Mucosa of rectum (tissue), 2 donors: ENCODE measurements around the gene MAP4K2.
"Not testable (repeated sequence)": the region's sequence is repeated elsewhere in the genome, so short reads cannot be mapped to it uniquely, and the experiment has no call there.

Source experiments
- H3K27ac ChIP-seq, 2 donors: one replicate each; pipeline ENCODE4 v1.7.0; 2013; ENCODE audit warnings: inconsistent platforms in 2 of 2, low read depth in 2 of 2, low read length in 2 of 2
- H3K27me3 ChIP-seq, 2 donors: one replicate each; pipeline ENCODE4 v1.7.0; 2013; ENCODE audit warnings: low read length in 2 of 2; ENCODE audit not compliant: control insufficient read depth in 2 of 2, insufficient read depth in 2 of 2
- H3K36me3 ChIP-seq, 2 donors: one replicate each; pipeline ENCODE4 v1.7.0; 2013; ENCODE audit warnings: low read length in 2 of 2; ENCODE audit not compliant: control insufficient read depth in 2 of 2, insufficient read depth in 2 of 2
- H3K4me1 ChIP-seq, 2 donors: one replicate each; pipeline ENCODE4 v1.7.0; 2013; ENCODE audit warnings: low read length in 2 of 2, mild to moderate bottlenecking in 1 of 2; ENCODE audit not compliant: control insufficient read depth in 2 of 2, insufficient read depth in 2 of 2
- H3K4me3 ChIP-seq, 2 donors: one replicate each; pipeline ENCODE4 v1.7.0; 2013; ENCODE audit warnings: low read length in 2 of 2
- H3K9ac ChIP-seq, 2 donors: one replicate each; pipeline ENCODE4 v1.7.0; 2013; ENCODE audit warnings: low read length in 2 of 2, low read depth in 1 of 2, mild to moderate bottlenecking in 1 of 2
- H3K9me3 ChIP-seq, 2 donors: one replicate each; pipeline ENCODE4 v1.7.0; 2013; ENCODE audit warnings: low read length in 2 of 2; ENCODE audit not compliant: control insufficient read depth in 2 of 2
- donor health status: healthy.
- donor health status: Normal muscosa, but diverticular disease.

The MAP4K2 gene

DNA sequence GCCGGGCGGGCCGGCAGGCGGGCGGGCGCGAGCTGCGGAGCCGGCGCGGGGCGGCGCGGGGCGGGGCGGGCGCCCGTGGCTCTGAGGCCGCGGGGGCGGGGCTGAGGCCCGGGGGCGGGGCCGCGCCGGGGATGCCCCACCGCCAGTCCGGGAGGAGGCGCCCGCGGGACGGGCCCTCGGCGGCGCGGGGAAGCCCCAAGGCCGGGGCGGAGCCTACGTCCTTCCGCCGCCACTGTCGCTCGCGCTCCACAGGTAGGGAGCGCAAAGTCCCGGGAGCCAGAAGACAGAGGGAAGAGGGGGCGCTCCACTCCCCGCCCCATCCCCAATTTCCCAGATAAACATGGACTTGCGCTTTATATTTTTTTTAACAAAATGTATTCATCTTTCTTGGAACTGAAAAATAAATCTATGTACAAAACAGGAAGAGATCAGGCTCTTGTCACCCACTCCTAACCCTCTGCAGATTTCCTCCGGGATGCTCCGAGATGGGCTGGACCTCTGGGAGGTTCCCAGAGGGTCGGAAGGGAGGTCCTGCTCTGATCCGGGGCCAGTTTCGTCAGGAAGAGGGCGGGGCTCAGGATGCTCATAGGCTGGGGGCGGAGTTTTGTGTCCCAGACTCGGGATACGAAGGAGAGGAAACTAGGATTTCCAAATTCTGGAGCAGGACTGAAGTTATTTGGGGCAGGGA is at the start of gene MAP4K2:
MAP4K2 (minus strand) TSS at position 57 of the 688 bp plus-strand sequence. CDS start 65 bp downstream, outside the sequence.
- Histone ChIP-seq H3K36me3 (peaks cover 4 to 15% of the 10 kb centered on the region in 2 donors), H3K4me3 (peak within 1 kb of the TSS; percentile 76 to 77), H3K27ac (peak within 1 kb of the TSS; percentile 78 to 80), H3K27me3 (no peaks in the 10 kb centered on the region), H3K4me1 (peaks cover 15 to 18% of the 10 kb centered on the region in 2 donors), H3K9ac (peak within 1 kb of the TSS; percentile 51 to 66), H3K9me3 (no peaks in the 10 kb centered on the region)

DNA sequence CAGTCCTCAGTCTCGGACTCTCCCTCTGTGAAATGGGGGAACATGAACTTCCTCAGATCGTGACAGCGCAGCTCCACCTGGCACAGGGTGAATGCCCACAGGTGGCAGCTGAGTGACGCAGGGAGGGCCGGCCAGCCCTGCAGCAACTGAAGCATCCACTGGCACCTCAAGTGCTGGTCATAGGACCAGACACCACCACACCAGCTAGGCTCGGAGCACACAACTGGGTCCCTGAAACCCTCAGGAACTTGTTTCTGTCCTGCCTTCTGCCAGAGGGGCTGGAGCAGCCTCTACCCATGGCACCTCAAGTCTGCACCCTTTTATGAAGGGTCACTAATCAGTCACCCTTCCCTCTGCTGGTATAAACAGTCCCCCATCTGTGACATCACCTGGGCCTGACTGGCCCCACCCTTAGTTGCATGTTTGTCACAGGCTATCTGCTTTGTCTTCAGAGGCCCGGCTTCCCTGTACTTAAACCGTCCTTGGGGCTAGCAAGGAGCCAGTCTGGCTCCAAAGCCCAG is 48.9 kb upstream of the MAP4K2 start:
- H3K9ac ChIP-seq, result peak overlapping the region; percentile 3 to 39
- peaks cover 20 to 22% of the 10 kb centered on the region in 2 donors for H3K36me3 ChIP-seq
- H3K27me3 ChIP-seq, result no peaks in the 10 kb centered on the region
- peaks cover 73 to 83% of the 10 kb centered on the region in 2 donors for H3K4me1 ChIP-seq
- H3K4me3 ChIP-seq, result no peak overlapping the region
- peak overlapping the region; percentile 67 to 77 for H3K27ac ChIP-seq
- no peaks in the 10 kb centered on the region for H3K9me3 ChIP-seq

DNA sequence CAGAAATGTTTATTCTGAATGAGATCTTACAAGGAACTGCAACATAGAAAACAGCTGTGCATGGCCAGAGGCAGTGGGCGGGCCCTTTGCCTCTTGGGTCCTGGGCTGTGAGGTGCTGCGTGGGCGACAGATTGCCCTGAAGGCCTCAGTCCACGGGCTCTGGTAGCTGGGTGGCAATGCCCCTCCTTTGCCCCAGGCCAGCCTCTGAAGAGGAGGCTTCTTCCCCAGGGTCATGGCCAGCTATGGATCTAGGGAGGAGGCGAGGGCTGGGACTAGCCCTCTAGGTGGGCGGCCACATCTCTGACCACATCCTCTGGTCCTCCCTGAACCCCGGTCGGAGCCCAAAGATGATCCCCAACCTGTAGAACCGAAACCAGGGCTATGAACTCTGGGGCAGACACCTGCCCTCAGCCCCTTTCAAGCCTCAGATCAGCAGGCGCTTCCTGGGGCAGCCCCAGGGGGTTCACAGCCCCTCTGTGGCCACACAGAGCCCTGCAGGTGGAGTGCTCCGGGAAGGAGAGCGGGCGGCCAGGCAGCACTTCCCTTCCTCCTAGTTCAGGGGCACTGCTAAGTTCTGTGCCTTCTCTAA is 48.1 kb upstream of the MAP4K2 start:
- Histone ChIP-seq H3K27ac (peak overlapping the region; percentile 67 to 77), H3K36me3 (peaks cover 19 to 20% of the 10 kb centered on the region in 2 donors), H3K4me3 (no peak overlapping the region), H3K9me3 (no peaks in the 10 kb centered on the region), H3K9ac (peak overlapping the region; percentile 3 to 47), H3K4me1 (peaks cover 67 to 78% of the 10 kb centered on the region in 2 donors), H3K27me3 (no peaks in the 10 kb centered on the region)

DNA sequence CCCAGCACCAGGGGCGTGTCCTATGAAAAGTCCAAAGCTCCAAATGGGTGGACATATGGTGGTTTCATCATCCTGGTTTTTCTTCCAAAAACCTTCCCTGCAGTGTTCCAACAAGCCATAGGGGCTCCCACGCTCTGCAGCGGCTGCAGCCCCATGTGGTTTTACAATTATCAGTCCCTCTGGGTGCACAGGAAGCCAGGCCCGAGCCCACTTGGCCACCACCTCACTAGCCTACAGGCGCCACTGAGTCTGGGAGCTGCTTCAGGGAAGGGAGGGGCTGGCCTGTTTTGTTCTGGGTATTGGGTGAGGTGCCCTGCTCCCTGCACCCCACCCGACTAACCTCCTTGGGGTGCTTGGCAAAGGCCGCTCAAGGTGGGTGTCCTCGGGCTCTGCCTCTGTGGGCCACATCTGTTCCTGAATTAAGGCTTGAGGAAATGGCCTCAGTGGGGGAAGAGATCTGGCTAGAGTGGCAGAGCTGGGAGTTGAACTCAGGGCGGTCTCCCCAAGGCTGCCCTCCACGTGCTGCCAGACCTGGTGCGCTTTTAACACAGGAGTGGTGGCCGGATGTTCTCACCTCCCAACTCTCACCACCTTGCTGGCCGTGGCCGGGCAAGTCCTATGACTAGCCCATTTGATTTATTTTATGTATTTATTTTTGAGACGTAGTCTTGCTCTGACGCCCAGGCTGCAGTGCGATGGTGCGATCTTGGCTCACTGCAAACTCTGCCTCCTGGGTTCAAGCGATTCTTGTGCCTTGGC is 46.8 kb upstream of the MAP4K2 start:
- no peak overlapping the region for H3K9ac ChIP-seq
- peaks cover 59 to 71% of the 10 kb centered on the region in 2 donors for H3K4me1 ChIP-seq
- no peaks in the 10 kb centered on the region for H3K27me3 ChIP-seq
- H3K4me3 ChIP-seq, result no peak overlapping the region
- H3K27ac ChIP-seq, result peak overlapping the region in 1 of 2 donors; percentile 80
- no peaks in the 10 kb centered on the region for H3K9me3 ChIP-seq
- peaks cover 15 to 19% of the 10 kb centered on the region in 2 donors for H3K36me3 ChIP-seq

DNA sequence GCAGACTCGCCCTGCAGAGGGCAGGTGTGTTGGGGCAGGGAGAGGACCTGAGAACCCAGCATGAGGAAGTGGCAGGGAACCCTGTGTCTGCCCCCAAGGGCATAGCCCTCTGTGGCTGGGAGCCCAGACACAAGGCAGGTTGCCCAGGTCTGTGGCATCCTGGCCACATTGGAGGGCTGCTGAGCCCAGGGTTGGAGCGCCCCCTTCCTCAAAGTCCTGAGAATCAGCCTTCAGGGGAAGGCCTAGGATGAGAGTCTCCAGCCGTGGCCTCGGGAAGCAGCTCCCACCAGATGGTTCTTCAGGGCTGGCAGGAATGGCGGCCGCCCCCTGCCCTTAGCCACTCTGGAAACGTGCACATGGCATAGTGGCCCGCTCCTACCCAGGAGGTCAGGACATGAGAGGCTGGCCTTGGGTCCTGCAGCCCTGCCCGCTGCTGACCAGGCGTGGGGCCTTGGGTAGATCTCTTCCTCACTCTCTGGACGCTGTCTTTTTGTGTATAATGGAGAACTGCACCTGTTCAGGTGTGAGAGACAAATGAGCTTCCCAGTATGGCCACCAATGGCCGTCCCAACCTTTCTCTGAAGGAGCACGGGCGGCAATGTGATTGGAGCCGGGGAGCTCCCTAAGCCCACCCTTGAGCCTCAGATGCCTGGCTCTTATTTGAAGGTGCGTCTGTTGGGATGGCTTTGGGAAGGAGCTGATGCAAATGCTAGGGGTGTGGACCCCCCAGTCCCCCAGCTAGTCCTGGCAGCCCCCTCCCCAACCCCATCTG is 46.0 kb upstream of the MAP4K2 start:
- peak overlapping the region; percentile 80 to 87 for H3K27ac ChIP-seq
- no peak overlapping the region for H3K4me3 ChIP-seq
- peak overlapping the region; percentile 32 to 41 for H3K9ac ChIP-seq
- H3K36me3 ChIP-seq, result peaks cover 7 to 12% of the 10 kb centered on the region in 2 donors
- no peaks in the 10 kb centered on the region for H3K9me3 ChIP-seq
- no peaks in the 10 kb centered on the region for H3K27me3 ChIP-seq
- H3K4me1 ChIP-seq, result peaks cover 52 to 64% of the 10 kb centered on the region in 2 donors

DNA sequence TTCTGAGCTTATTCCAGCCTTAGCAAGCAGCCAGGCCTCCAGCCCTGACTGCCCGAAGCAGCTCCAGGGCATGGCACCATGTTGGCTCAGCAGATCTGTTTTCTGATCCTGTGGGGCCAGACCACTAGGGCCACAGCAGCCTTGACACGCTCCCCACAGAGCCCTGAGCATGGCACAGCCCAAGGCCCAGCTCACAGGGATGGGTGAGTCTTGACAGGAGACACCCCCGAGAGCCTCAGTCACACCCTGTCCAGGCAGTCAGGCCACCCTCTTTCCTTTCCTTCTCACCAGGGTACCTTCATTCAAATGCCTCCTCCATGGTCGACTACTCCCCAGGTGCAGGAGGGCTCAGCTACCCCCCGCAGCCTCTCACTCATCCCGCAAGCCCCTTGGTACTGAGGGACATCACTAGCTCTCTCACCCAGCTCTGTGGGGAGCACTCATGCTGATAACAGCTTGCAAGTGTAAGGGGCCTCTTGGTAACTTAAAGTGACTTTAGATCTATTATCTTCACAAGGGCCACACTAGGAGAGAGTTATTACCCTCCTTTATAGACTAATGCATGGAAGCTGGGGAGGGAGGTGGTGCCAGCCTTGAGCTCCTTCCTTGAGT is 45.3 kb upstream of the MAP4K2 start:
- Histone ChIP-seq H3K4me1 (peaks cover 47 to 58% of the 10 kb centered on the region in 2 donors), H3K9ac (peak overlapping the region; percentile 4 to 41), H3K27ac (peak overlapping the region; percentile 80 to 87), H3K4me3 (peak overlapping the region in 1 of 2 donors; percentile 2), H3K9me3 (no peaks in the 10 kb centered on the region), H3K27me3 (no peaks in the 10 kb centered on the region), H3K36me3 (peaks cover under 1 to 7% of the 10 kb centered on the region in 2 donors)

DNA sequence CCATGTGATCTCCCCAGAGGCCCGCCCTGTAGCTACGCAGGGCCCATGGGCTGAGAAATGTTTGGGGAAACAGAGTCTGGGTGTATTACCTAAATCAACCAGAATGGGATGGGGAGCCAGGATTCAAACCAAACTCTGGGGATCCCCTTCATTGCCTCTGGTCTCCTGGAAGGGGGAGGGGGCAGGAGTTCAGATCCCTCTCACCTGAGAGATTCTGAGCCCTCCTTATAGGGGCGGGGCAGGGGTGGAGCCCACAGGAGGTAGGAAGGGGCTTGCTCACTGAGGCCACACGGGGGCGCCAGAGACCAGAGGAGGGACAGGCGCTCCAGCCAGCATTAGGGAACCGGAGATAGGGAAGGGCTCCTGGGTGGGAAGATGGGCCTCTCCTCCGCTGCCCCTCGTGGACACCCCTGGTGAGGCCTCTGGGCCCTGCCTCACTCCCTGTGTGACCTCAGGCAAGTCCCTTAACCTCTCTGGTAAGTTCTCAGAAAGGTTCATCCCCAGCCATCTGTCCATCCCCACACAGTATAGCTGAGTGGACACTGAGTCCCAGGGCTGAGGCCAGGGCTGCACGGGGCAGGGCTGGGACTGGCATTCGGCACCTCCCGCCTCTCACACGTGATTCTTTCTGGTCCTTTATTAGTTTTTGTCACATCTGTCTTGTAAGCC is 44.1 kb upstream of the MAP4K2 start:
- H3K4me3 ChIP-seq, result peak overlapping the region; percentile 33 to 49
- H3K9ac ChIP-seq, result peak overlapping the region; percentile 61 to 65
- H3K9me3 ChIP-seq, result no peaks in the 10 kb centered on the region
- no peaks in the 10 kb centered on the region for H3K36me3 ChIP-seq
- peaks cover 43 to 59% of the 10 kb centered on the region in 2 donors for H3K4me1 ChIP-seq
- H3K27me3 ChIP-seq, result no peaks in the 10 kb centered on the region
- peak overlapping the region; percentile 43 to 53 for H3K27ac ChIP-seq

DNA sequence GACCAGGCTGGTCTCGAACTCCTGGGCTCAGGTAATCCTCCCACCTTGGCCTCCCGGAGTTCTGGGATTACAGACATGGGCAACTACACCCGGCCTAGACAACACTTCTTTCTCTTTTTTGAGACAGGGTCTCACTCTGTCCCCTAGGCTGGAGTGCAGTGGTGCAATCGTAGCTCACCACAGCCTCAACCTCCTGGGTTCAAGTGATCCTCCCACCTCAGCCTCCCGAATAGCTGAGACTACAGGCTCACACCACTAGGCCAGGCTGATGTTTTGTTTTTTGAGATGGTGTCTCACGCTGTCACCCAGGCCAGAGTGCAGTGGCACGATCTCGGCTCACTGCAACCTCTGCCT is 42.7 kb upstream of the MAP4K2 start:
- H3K4me3 ChIP-seq, H3K9ac ChIP-seq, H3K9me3 ChIP-seq, H3K27me3 ChIP-seq, H3K36me3 ChIP-seq: not testable (repeated sequence)
- Histone ChIP-seq H3K4me1 (peaks cover 40 to 50% of the 10 kb centered on the region in 2 donors), H3K27ac (peak overlapping the region in 1 of 2 donors; percentile 22)
